SJCRH30 (cell line): ENCODE measurements around the gene ANKRD12. TPM values are rescaled to one million over a fixed set of nuclear protein-coding genes. Genes with fewer than 3 reads are reported as not detected.

Source experiments
- DNase-seq, 2 experiments: peaks; one replicate each; pipeline ENCODE4 v3.0.0-alpha.2; 2015 to 2020
- H3K27ac ChIP-seq: fragments of 250-450 bp; sonication (Bioruptor Pico); 2 replicates; pipeline ENCODE4 v1.5.1; 2020; ENCODE audit warnings: mild to moderate bottlenecking, moderate library complexity
- H3K27me3 ChIP-seq: fragments of 250-450 bp; sonication (Bioruptor Pico); 2 replicates; pipeline ENCODE4 v1.5.1; 2020; ENCODE audit warnings: mild to moderate bottlenecking, moderate library complexity
- H3K36me3 ChIP-seq: fragments of 250-450 bp; sonication (Bioruptor Pico); 2 replicates; pipeline ENCODE4 v1.5.1; 2020; ENCODE audit warnings: mild to moderate bottlenecking, moderate library complexity
- H3K4me1 ChIP-seq: fragments of 250-450 bp; sonication (Bioruptor Pico); 2 replicates; pipeline ENCODE4 v1.5.1; 2020; ENCODE audit warnings: mild to moderate bottlenecking, moderate library complexity
- H3K4me3 ChIP-seq: fragments of 250-450 bp; sonication (Bioruptor Pico); 2 replicates; pipeline ENCODE4 v1.5.1; 2020; ENCODE audit warnings: mild to moderate bottlenecking, moderate library complexity
- H3K9me3 ChIP-seq: fragments of 250-450 bp; sonication (Bioruptor Pico); replicated peaks from 2 replicates; pipeline ENCODE4 v1.5.1; 2020; ENCODE audit warnings: mild to moderate bottlenecking, moderate library complexity
- total RNA-seq: library from RNA; depleted of rRNA; stranded (reverse); fragments of >200 nt; shearing (Covaris generic); gene quantifications from 2 replicates; pipeline ENCODE4 v1.2.3, GENCODE V29; 2014

The ANKRD12 gene
- total RNA-seq, 1 experiment from 2014 or later, result 19.5 TPM

- Histone ChIP-seq H3K4me3 (no peak overlapping the region), H3K36me3 (no peaks in the 10 kb centered on the region), H3K9me3 (no peaks in the 10 kb centered on the region), H3K4me1 (no peaks in the 10 kb centered on the region), H3K27me3 (no peaks in the 10 kb centered on the region), H3K27ac (no peak overlapping the region)
- DNase-seq, result no peak
These were observed 69.8 kb downstream of the ANKRD12 start for GRCh38 chr18:9206421-9206820.

DNA sequence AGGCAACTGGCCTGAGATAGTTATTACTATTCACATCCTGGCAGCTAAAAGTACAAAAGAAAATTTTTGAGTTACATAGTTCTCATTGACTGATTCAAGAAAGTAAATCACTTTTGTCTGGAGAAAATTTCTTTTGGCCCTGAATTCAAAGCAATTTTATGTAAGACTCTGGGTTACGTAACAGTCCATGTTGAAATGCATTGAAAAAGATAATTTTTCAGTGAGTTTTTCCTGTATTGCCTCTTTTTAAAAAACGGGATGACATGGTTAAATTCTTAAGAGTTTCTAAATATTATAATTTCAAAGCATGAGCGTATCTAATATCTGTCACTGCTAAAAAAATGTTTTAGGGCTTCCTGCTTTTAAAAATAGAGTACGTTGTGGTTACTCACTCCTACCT, 72.7 kb downstream of the ANKRD12 start:
- Histone ChIP-seq H3K4me3 (no peak overlapping the region), H3K27me3 (no peaks in the 10 kb centered on the region), H3K4me1 (no peaks in the 10 kb centered on the region), H3K9me3 (no peaks in the 10 kb centered on the region), H3K27ac (no peak overlapping the region), H3K36me3 (peaks cover 4% of the 10 kb centered on the region; the same call in 1 of the 2 replicates)
- DNase-seq, result no peak

DNA sequence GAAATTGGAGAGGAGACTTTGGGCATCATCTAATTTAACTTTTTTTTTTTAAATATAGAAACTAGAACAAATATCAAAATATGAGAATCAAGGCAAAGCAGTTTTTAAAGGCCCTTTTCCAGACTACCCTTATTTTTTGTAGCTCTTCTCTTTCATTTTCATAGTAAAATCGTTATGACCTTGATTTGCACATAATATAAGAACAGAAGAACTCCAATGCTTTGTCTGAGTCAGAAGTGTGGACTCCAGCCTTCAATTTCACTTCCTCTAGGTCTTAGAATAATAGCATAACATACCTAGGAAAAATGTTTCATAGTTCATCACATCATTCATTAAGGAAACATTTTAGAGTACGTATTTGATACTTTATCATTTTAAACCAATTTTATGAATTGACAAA, 74.4 kb downstream of the ANKRD12 start:
- no peaks in the 10 kb centered on the region for H3K9me3 ChIP-seq
- no peaks in the 10 kb centered on the region for H3K4me1 ChIP-seq
- H3K27ac ChIP-seq, result no peak overlapping the region
- peaks cover 4% of the 10 kb centered on the region; the same call in 1 of the 2 replicates for H3K36me3 ChIP-seq
- DNase-seq, result no peak
- no peaks in the 10 kb centered on the region for H3K27me3 ChIP-seq
- no peak overlapping the region for H3K4me3 ChIP-seq

GRCh38 chr18:9211955-9212354, 75.4 kb downstream of the ANKRD12 start:
- Histone ChIP-seq H3K27ac (no peak overlapping the region), H3K27me3 (no peaks in the 10 kb centered on the region), H3K4me3 (no peak overlapping the region), H3K9me3 (no peaks in the 10 kb centered on the region), H3K36me3 (peaks cover 4% of the 10 kb centered on the region; the same call in 1 of the 2 replicates), H3K4me1 (no peaks in the 10 kb centered on the region)
- DNase-seq, result no peak

DNA sequence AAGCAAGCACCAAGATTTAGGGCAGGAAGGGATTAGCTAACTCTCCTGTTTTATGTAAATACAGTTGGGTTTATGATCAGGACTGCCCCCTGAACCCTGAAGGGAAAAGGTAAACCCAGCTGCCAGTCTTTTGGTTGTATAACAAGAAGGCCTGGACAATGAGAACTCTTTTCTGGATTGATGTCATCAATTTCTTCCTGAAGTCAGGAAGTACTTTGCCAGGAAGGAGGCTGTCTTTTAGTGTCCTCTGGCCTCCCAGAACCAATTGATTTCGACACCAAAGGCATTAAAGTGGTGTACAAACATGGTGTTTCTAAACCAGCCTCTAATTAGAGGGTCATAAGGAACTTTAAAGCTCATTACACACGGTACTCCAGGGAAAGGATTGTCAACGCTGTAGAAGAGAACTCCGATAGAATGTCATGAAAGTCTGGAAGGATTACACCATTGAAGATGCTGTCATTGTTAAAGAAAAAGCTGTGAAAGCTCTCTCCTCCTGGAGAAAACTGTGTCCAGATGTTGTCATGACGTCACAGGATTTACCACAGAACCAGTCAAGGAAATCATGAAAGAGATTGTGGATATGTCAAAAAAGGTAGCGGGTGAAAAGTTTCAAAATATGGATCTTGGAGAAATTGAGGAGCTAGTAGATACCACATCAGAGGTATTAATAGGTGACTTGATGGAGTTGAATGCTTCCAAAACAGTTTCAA, 78.8 kb downstream of the ANKRD12 start:
- no peak for DNase-seq
- H3K27me3 ChIP-seq, result no peaks in the 10 kb centered on the region
- H3K27ac ChIP-seq, result no peak overlapping the region
- H3K4me1 ChIP-seq, result no peaks in the 10 kb centered on the region
- peaks cover 4% of the 10 kb centered on the region; the same call in 1 of the 2 replicates for H3K36me3 ChIP-seq
- no peaks in the 10 kb centered on the region for H3K9me3 ChIP-seq
- no peak overlapping the region for H3K4me3 ChIP-seq

- Histone ChIP-seq H3K4me3 (no peak overlapping the region), H3K27me3 (no peaks in the 10 kb centered on the region), H3K4me1 (no peaks in the 10 kb centered on the region), H3K9me3 (no peaks in the 10 kb centered on the region), H3K27ac (no peak overlapping the region), H3K36me3 (peaks cover 4% of the 10 kb centered on the region; the same call in 1 of the 2 replicates)
- DNase-seq, result no peak
These were observed 79.9 kb downstream of the ANKRD12 start for GRCh38 chr18:9216459-9216858.

DNA sequence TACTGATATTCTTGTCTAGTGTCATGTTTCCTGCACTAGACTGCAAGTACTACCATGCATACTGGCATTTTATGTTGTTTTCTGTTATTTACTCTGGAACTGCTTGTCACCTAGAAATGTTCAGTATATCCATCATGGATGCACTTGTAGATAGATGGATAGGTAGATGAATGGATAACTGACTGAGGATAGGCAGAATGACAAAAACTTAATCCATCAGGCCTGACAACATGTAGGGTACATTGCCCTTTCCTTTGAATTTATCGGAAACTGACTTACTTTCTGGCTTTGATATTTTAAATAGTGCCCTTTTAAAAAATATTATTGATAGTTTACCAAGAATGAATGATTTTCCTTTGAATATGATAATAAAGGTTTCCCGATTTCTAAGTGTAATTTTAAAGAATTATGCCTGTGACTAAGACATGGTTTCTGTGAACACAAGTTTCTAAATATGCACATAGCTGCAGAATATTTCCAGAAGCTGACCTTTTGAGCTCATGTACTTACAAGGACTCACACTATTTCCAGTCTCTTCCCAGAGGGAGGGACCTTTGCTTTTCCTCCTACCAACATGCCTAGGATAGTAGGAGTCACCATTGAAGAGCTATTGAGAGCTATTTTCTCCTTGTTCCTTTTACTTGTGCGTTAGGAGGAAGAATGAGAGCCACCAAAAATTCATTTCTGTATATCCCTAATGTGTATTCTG, 81.3 kb downstream of the ANKRD12 start:
- H3K27me3 ChIP-seq, result no peaks in the 10 kb centered on the region
- H3K27ac ChIP-seq, result no peak overlapping the region
- no peaks in the 10 kb centered on the region for H3K9me3 ChIP-seq
- no peak for DNase-seq
- H3K4me1 ChIP-seq, result no peaks in the 10 kb centered on the region
- H3K36me3 ChIP-seq, result no peaks in the 10 kb centered on the region
- no peak overlapping the region for H3K4me3 ChIP-seq

- H3K4me3 ChIP-seq, result no peak overlapping the region
- H3K9me3 ChIP-seq, result no peaks in the 10 kb centered on the region
- H3K4me1 ChIP-seq, result no peaks in the 10 kb centered on the region
- H3K36me3 ChIP-seq, result no peaks in the 10 kb centered on the region; the same call in 1 of the 2 replicates
- no peak for DNase-seq
- no peaks in the 10 kb centered on the region for H3K27me3 ChIP-seq
- no peak overlapping the region for H3K27ac ChIP-seq
These were observed 84.5 kb downstream of the ANKRD12 start for GRCh38 chr18:9221040-9221439.

GRCh38 chr18:9221661-9222060, 85.1 kb downstream of the ANKRD12 start:
- no peaks in the 10 kb centered on the region for H3K9me3 ChIP-seq
- no peak for DNase-seq
- H3K27ac ChIP-seq, result no peak overlapping the region
- no peaks in the 10 kb centered on the region for H3K4me1 ChIP-seq
- no peaks in the 10 kb centered on the region for H3K27me3 ChIP-seq
- H3K36me3 ChIP-seq, result no peaks in the 10 kb centered on the region; the same call in 1 of the 2 replicates
- H3K4me3 ChIP-seq, result no peak overlapping the region

DNA sequence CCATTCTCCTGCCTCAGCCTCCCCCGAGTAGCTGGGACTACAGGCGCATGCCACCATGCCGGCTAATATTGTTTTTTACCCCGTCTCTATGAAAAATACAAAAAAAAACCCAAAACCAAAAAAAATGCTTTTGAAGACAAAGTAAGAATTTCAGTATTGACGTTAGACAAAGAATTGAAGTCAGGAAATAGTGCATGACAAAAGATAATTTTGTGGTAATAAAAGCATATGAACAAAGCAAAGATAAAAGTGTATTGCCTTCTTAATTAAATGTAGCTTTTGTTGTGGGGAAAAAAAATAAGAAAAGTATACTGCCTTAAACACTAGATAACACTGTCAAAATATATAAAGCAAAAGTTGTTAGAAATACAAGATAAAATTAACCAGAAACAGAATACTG, 86.8 kb downstream of the ANKRD12 start:
- no peaks in the 10 kb centered on the region; the same call in 1 of the 2 replicates for H3K36me3 ChIP-seq
- H3K4me1 ChIP-seq, result no peaks in the 10 kb centered on the region
- no peaks in the 10 kb centered on the region for H3K9me3 ChIP-seq
- H3K27me3 ChIP-seq, result no peaks in the 10 kb centered on the region
- no peak overlapping the region for H3K4me3 ChIP-seq
- no peak for DNase-seq
- no peak overlapping the region for H3K27ac ChIP-seq

DNA sequence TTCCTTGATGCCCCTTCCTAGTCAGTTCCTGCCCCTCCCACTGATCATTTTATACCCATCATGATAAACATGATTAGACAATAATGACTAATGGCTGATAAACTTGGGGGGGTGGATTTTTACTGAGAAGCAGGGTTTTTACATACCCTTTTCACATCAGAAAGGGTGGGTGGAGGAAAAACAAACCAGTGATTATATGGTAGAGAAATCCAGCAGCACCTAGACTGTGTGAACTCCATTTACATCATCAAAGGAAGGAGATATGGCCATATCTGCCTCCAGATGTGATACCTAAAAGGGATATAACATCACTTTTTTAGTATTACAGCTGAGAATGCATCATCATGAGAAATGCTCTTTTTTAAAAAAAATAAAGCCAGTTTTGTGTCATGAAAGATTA, 89.9 kb downstream of the ANKRD12 start:
- Histone ChIP-seq H3K27ac (no peak overlapping the region), H3K9me3 (no peaks in the 10 kb centered on the region), H3K4me3 (no peak overlapping the region), H3K36me3 (no peaks in the 10 kb centered on the region; the same call in 1 of the 2 replicates), H3K27me3 (no peaks in the 10 kb centered on the region), H3K4me1 (no peaks in the 10 kb centered on the region)
- DNase-seq, result no peak

GRCh38 chr18:9231852-9232486, 95.4 kb downstream of the ANKRD12 start:
- H3K36me3 ChIP-seq, result no peaks in the 10 kb centered on the region
- no peak overlapping the region for H3K4me3 ChIP-seq
- H3K27ac ChIP-seq, result no peak overlapping the region
- no peaks in the 10 kb centered on the region for H3K4me1 ChIP-seq
- no peaks in the 10 kb centered on the region for H3K9me3 ChIP-seq
- H3K27me3 ChIP-seq, result no peaks in the 10 kb centered on the region
- no peak for DNase-seq

- no peak for DNase-seq
- Histone ChIP-seq H3K27ac (no peak overlapping the region), H3K27me3 (no peaks in the 10 kb centered on the region), H3K4me1 (no peaks in the 10 kb centered on the region), H3K36me3 (no peaks in the 10 kb centered on the region), H3K4me3 (no peak overlapping the region), H3K9me3 (no peaks in the 10 kb centered on the region)
These were observed 96.4 kb downstream of the ANKRD12 start for GRCh38 chr18:9232977-9233376.

DNA sequence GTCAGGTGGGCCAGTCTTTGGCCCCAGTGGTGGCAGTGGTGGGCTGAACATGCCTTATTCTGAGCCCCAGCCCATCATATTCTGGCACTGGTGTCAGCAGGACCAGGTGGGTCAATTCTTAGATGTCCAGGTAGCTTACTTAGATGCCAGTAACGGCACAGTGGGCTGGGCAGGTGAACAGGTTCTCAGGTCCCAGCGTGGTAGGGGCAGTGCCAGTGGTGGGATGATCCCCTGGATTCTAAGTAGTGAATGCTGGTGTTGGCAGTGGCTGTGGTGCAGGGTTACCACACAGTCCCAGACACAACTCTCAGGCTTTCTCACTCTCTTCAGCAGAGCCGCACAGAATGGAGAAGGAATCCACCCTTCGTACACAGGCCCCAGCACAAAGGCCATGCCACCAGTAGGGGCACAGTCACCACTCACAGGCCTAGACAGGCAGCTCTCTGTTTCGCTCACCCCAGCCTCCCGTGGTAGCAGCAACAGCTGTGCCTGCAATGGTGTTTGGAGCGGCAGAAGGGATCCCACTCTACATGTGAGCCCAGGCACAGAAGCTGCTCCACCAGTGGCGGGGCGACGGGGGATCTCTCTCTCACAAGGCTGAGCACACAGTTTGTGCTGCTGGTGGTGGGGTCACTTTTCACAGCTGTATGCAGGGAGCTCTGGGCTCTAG, 97.3 kb downstream of the ANKRD12 start:
- no peaks in the 10 kb centered on the region for H3K4me1 ChIP-seq
- no peaks in the 10 kb centered on the region for H3K36me3 ChIP-seq
- H3K27me3 ChIP-seq, result no peaks in the 10 kb centered on the region
- no peaks in the 10 kb centered on the region for H3K9me3 ChIP-seq
- H3K4me3 ChIP-seq, result no peak overlapping the region
- H3K27ac ChIP-seq, result no peak overlapping the region
- DNase-seq, result no peak

- no peaks in the 10 kb centered on the region for H3K4me1 ChIP-seq
- no peaks in the 10 kb centered on the region for H3K9me3 ChIP-seq
- DNase-seq, result no peak
- no peak overlapping the region for H3K4me3 ChIP-seq
- H3K36me3 ChIP-seq, result no peaks in the 10 kb centered on the region
- H3K27me3 ChIP-seq, result no peaks in the 10 kb centered on the region
- H3K27ac ChIP-seq, result no peak overlapping the region
These were observed 97.9 kb downstream of the ANKRD12 start for GRCh38 chr18:9234528-9234927.
